Measurements from ENCODE around the gene LGR4. TPM values are rescaled to one million over a fixed set of nuclear protein-coding genes. Genes with fewer than 3 reads are reported as not detected.

LGR4 gene
- total and polyA plus RNA-seq, 10 of the 15 experiments (the other 5 are each of a cell fraction or from before 2014, with no cell fraction given) = under 0.01 to 0.64 (median 0.04) TPM; not detected in 5

GRCh38 chr11:27391331-27392015, 81.1 kb downstream of the LGR4 start (continued):
- TF ChIP-seq, protein P1, sequence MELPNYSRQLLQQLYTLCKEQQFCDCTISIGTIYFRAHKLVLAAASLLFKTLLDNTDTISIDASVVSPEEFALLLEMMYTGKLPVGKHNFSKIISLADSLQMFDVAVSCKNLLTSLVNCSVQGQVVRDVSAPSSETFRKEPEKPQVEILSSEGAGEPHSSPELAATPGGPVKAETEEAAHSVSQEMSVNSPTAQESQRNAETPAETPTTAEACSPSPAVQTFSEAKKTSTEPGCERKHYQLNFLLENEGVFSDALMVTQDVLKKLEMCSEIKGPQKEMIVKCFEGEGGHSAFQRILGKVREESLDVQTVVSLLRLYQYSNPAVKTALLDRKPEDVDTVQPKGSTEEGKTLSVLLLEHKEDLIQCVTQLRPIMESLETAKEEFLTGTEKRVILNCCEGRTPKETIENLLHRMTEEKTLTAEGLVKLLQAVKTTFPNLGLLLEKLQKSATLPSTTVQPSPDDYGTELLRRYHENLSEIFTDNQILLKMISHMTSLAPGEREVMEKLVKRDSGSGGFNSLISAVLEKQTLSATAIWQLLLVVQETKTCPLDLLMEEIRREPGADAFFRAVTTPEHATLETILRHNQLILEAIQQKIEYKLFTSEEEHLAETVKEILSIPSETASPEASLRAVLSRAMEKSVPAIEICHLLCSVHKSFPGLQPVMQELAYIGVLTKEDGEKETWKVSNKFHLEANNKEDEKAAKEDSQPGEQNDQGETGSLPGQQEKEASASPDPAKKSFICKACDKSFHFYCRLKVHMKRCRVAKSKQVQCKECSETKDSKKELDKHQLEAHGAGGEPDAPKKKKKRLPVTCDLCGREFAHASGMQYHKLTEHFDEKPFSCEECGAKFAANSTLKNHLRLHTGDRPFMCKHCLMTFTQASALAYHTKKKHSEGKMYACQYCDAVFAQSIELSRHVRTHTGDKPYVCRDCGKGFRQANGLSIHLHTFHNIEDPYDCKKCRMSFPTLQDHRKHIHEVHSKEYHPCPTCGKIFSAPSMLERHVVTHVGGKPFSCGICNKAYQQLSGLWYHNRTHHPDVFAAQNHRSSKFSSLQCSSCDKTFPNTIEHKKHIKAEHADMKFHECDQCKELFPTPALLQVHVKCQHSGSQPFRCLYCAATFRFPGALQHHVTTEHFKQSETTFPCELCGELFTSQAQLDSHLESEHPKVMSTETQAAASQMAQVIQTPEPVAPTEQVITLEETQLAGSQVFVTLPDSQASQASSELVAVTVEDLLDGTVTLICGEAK (IDR thresholded peaks at IDR 0.05; ENCODE audit: borderline replicate concordance) = no peak
- TF ChIP-seq SP1 (IDR thresholded peaks at IDR 0.05; ENCODE audit: low read depth, low read length) = no peak
- no peak for TF ChIP-seq NFYA (IDR thresholded peaks at IDR 0.05; ENCODE audit: borderline replicate concordance, low read depth, low read length)
- TF ChIP-seq ZSCAN29 (IDR thresholded peaks at IDR 0.05) = no peak
- no peak for TF ChIP-seq ZNF274 (IDR thresholded peaks at IDR 0.05; ENCODE audit: insufficient read depth, insufficient read length)
- TF ChIP-seq TARDBP (IDR thresholded peaks at IDR 0.05; ENCODE audit: borderline replicate concordance) = no peak
- TF ChIP-seq IRF3 (IDR thresholded peaks at IDR 0.05) = no peak
- no peak for TF ChIP-seq ZNF207 (IDR thresholded peaks at IDR 0.05; ENCODE audit: borderline replicate concordance)

All from GM12878 (cell line).